H1 (cell line): ENCODE data around the gene SOSTDC1. TPM values are rescaled to one million over a fixed set of nuclear protein-coding genes. Genes with fewer than 3 reads are reported as not detected.

Experiments used
- CTCF ChIA-PET: fragments of 300-600 bp; sonication (Branson Sonifier 250); formaldehyde crosslinking; loops from one replicate; lab custom pipeline; 2021; ENCODE audit not compliant: partially characterized antibody; lab: Charles Lee
- POLR2A ChIA-PET: fragments of 300-600 bp; sonication (Branson Sonifier 250); formaldehyde crosslinking; loops from one replicate; lab custom pipeline; 2021; ENCODE audit warnings: inconsistent platforms; ENCODE audit not compliant: partially characterized antibody; lab: Charles Lee
- DNase-seq, 2 experiments: peaks; one replicate each; pipeline versions ENCODE4 v3.0.0 to v3.0.0-alpha.2; 2010 to 2022; ENCODE audit warnings: low spot score in 2 of 2, low read depth in 1 of 2, mixed read lengths in 1 of 2
- FAIRE-seq: peaks from 2 replicates; lab custom pipeline; 2011; peaks lifted over from hg19 to GRCh38; lab: Jason Lieb, UNC
- H2AFZ ChIP-seq: 2 replicates; pipeline ENCODE4 v1.8.1; 2012; ENCODE audit warnings: low read length, inconsistent platforms
- H2AK5ac ChIP-seq: 2 replicates; pipeline ENCODE4 v1.6.1; 2013; ENCODE audit warnings: low read depth, low read length
- H2BK120ac ChIP-seq: replicated peaks from 2 replicates; pipeline ENCODE3; 2013; ENCODE audit warnings: low read depth, low read length, inconsistent platforms
- H2BK12ac ChIP-seq: 2 replicates; pipeline ENCODE4 v1.6.1; 2013; ENCODE audit warnings: low read depth, low read length
- H2BK15ac ChIP-seq: 2 replicates; pipeline ENCODE4 v1.6.1; 2013; ENCODE audit warnings: low read length
- H2BK20ac ChIP-seq: 2 replicates; pipeline ENCODE4 v1.6.1; 2013; ENCODE audit warnings: low read length
- H2BK5ac ChIP-seq: 2 replicates; pipeline ENCODE4 v1.6.1; 2013; ENCODE audit warnings: low read depth, low read length
- H3K14ac ChIP-seq: 2 replicates; pipeline ENCODE4 v1.6.1; 2013; ENCODE audit warnings: inconsistent platforms; ENCODE audit not compliant: insufficient read length
- H3K18ac ChIP-seq: 2 replicates; pipeline ENCODE4 v1.6.1; 2013; ENCODE audit warnings: low read length; ENCODE audit errors: extremely low read depth
- H3K23ac ChIP-seq: 2 replicates; pipeline ENCODE4 v1.6.1; 2013; ENCODE audit warnings: inconsistent platforms; ENCODE audit not compliant: insufficient read length
- H3K23me2 ChIP-seq: 2 replicates; pipeline ENCODE4 v1.6.1; 2013; ENCODE audit warnings: low read depth, low read length
- H3K27ac ChIP-seq: 2 replicates; pipeline ENCODE4 v1.6.1; 2011; ENCODE audit warnings: low read depth, low read length, inconsistent platforms
- H3K27me3 ChIP-seq, 4 experiments: replicated peaks in 1 of 4; 1 replicate in 1 of 4; 2 replicates in 3 of 4; pipeline versions ENCODE4 v1.6.1 to v1.8.1; 2011 to 2013; ENCODE audit warnings: low read length in 3 of 4, mild to moderate bottlenecking in 3 of 4, inconsistent platforms in 2 of 4, mixed read lengths in 2 of 4, moderate library complexity in 1 of 4; ENCODE audit not compliant: control insufficient read depth in 3 of 4, insufficient read depth in 3 of 4; ENCODE audit errors: extremely low read depth in 1 of 4
- H3K36me3 ChIP-seq, 4 experiments: 2 replicates each; pipeline versions ENCODE4 v1.6.1 to v1.8.1; 2011 to 2013; ENCODE audit warnings: mild to moderate bottlenecking in 4 of 4, low read length in 3 of 4, moderate library complexity in 2 of 4, control low read depth in 1 of 4, inconsistent platforms in 1 of 4; ENCODE audit not compliant: insufficient read depth in 4 of 4, control insufficient read depth in 2 of 4
- H3K4ac ChIP-seq: replicated peaks from 2 replicates; pipeline ENCODE3; 2013; ENCODE audit warnings: low read length, low read depth, mixed read lengths, inconsistent platforms; ENCODE audit not compliant: insufficient read length
- H3K4me1 ChIP-seq, 4 experiments: replicated peaks in 1 of 4; 1 replicate in 1 of 4; 2 replicates in 3 of 4; pipeline versions ENCODE4 v1.6.1 to v1.8.1; 2011 to 2013; ENCODE audit warnings: low read length in 3 of 4, inconsistent platforms in 2 of 4, mixed read lengths in 1 of 4; ENCODE audit not compliant: insufficient read depth in 4 of 4, control insufficient read depth in 3 of 4
- H3K4me2 ChIP-seq, 2 experiments: 2 replicates each; pipeline versions ENCODE4 v1.6.1 to v1.8.1; 2011 to 2013; ENCODE audit warnings: low read depth in 2 of 2, low read length in 2 of 2, control low read depth in 1 of 2, inconsistent platforms in 1 of 2, mild to moderate bottlenecking in 1 of 2; ENCODE audit not compliant: insufficient read depth in 1 of 2
- H3K4me3 ChIP-seq, 4 experiments: fragments of 200-600, 300-600 bp in 1 of 4; sonication (generic), shearing (Covaris generic), sonication (Bioruptor Twin) in 1 of 4; 2 replicates each; pipeline versions ENCODE4 v1.5.1 to v1.8.1; 2011 to 2016; ENCODE audit warnings: low read length in 4 of 4, low read depth in 3 of 4, control low read depth in 2 of 4, inconsistent platforms in 2 of 4, mild to moderate bottlenecking in 2 of 4, mixed read lengths in 1 of 4, moderate library complexity in 1 of 4; ENCODE audit not compliant: insufficient read depth in 2 of 4; ENCODE audit errors: extremely low read depth in 1 of 4
- H3K56ac ChIP-seq: replicated peaks from 2 replicates; pipeline ENCODE3; 2013; ENCODE audit warnings: low read depth, mild to moderate bottlenecking, mixed read lengths, low read length, inconsistent platforms; ENCODE audit not compliant: insufficient read length
- H3K79me1 ChIP-seq: 2 replicates; pipeline ENCODE4 v1.6.1; 2013; ENCODE audit warnings: low read depth, low read length, control low read depth
- H3K79me2 ChIP-seq, 2 experiments: 2 replicates each; pipeline versions ENCODE4 v1.6.1 to v1.8.1; 2012 to 2013; ENCODE audit warnings: low read length in 2 of 2, mild to moderate bottlenecking in 2 of 2, inconsistent platforms in 1 of 2; ENCODE audit not compliant: insufficient read depth in 2 of 2, control insufficient read depth in 1 of 2
- H3K9ac ChIP-seq, 4 experiments: replicated peaks in 1 of 4; 1 replicate in 1 of 4; 2 replicates in 3 of 4; pipeline versions ENCODE4 v1.6.1 to v1.8.1; 2011 to 2013; ENCODE audit warnings: low read depth in 3 of 4, low read length in 3 of 4, control low read depth in 2 of 4, mild to moderate bottlenecking in 2 of 4, moderate library complexity in 2 of 4, inconsistent platforms in 1 of 4; ENCODE audit errors: extremely low read depth in 1 of 4
- H3K9me3 ChIP-seq, 2 experiments: 2 replicates each; pipeline versions ENCODE4 v1.6.1 to v1.8.1; 2012 to 2013; ENCODE audit warnings: mild to moderate bottlenecking in 2 of 2, moderate library complexity in 2 of 2, control low read depth in 1 of 2, inconsistent platforms in 1 of 2, low read depth in 1 of 2, low read length in 1 of 2, mixed read lengths in 1 of 2; ENCODE audit not compliant: insufficient read depth in 2 of 2
- H4K20me1 ChIP-seq, 2 experiments: replicated peaks in 1 of 2; 2 replicates each; pipeline versions ENCODE3 to v1.8.1; 2011 to 2013; ENCODE audit warnings: inconsistent platforms in 2 of 2, low read length in 2 of 2, mild to moderate bottlenecking in 1 of 2; ENCODE audit not compliant: insufficient read depth in 2 of 2, control insufficient read depth in 1 of 2
- H4K5ac ChIP-seq: 2 replicates; pipeline ENCODE4 v1.6.1; 2013; ENCODE audit warnings: low read length, low read depth, mixed read lengths, inconsistent platforms; ENCODE audit not compliant: insufficient read length
- H4K8ac ChIP-seq: 2 replicates; pipeline ENCODE4 v1.8.0; 2013; ENCODE audit warnings: mild to moderate bottlenecking, moderate library complexity, low read length, inconsistent platforms; ENCODE audit not compliant: insufficient read depth; ENCODE audit errors: extremely low read depth
- H4K91ac ChIP-seq: replicated peaks from 2 replicates; pipeline ENCODE3; 2013; ENCODE audit warnings: low read length, mixed read lengths, inconsistent platforms; ENCODE audit not compliant: insufficient read length
- BACH1 ChIP-seq: IDR thresholded peaks from 2 replicates; pipeline ENCODE4 v1.6.1; 2012; ENCODE audit warnings: low read length, improper control_type of control experiment
- BCL11A ChIP-seq, 2 experiments: IDR thresholded peaks; one replicate each; pipeline ENCODE4 v1.6.1; 2011; ENCODE audit warnings: low read depth in 2 of 2, low read length in 2 of 2, mild to moderate bottlenecking in 2 of 2
- CEBPB ChIP-seq: IDR thresholded peaks from 2 replicates; pipeline ENCODE4 v1.6.1; 2012; ENCODE audit warnings: low read depth, low read length
- E2F6 ChIP-seq: IDR thresholded peaks from 2 replicates; pipeline ENCODE4 v1.6.1; 2012; ENCODE audit warnings: inconsistent platforms
- GTF2F1 ChIP-seq: IDR thresholded peaks from 2 replicates; pipeline ENCODE4 v1.6.1; 2012; ENCODE audit warnings: low read depth, low read length, improper control_type of control experiment, borderline replicate concordance
- SP4 ChIP-seq: IDR thresholded peaks from 2 replicates; pipeline ENCODE4 v1.6.1; 2012; ENCODE audit warnings: low read length, inconsistent platforms
- TEAD4 ChIP-seq: IDR thresholded peaks from 2 replicates; pipeline ENCODE4 v1.6.1; 2012; ENCODE audit warnings: low read depth, low read length, inconsistent platforms, mixed read lengths
- WGBS, 2 experiments: shearing (Covaris generic) in 1 of 2; methylation state at CpG; one replicate each; pipeline versions ENCODE4 v1.1.6 to v1.1.7; 2013 to 2015; ENCODE audit warnings: low lambda C conversion rate in 2 of 2, mixed read lengths in 2 of 2, inconsistent platforms in 1 of 2, low coverage in 1 of 2, missing lambda C conversion rate in 1 of 2; ENCODE audit not compliant: insufficient replicate concordance in 2 of 2, insufficient coverage in 1 of 2, insufficient read length in 1 of 2; ENCODE audit errors: extremely low coverage in 1 of 2, missing lambda C conversion rate in 1 of 2; 5-methylcytosine and 5-hydroxymethylcytosine counted together
- polyA plus RNA-seq, 7 experiments: library from polyadenylated mRNA; depleted of rRNA in 3 of 7; stranded (reverse) in 5 of 7; unstranded in 2 of 7; fragments of >200 nt in 5 of 7; fragments of 200-250 nt in 2 of 7; gene quantifications; 1 replicate in 5 of 7; 2 replicates in 1 of 7; 4 replicates in 1 of 7; pipeline versions ENCODE4 v1.2.1 to v1.2.3, GENCODE V29; 2011 to 2013; ENCODE audit warnings: missing spikeins in 2 of 7, mixed read lengths in 2 of 7
- total RNA-seq: library from RNA; stranded (reverse); fragmentation: NEBNext Ultra II Directional; extraction: Animal tissue kit (Norgen Biotek cat#: 25700); gene quantifications from 2 replicates; pipeline ENCODE4 v1.2.1, GENCODE V29; 2021

SOSTDC1 gene
- total and polyA plus RNA-seq, 2 of the 8 experiments (the other 6 are each of a cell fraction or from before 2014, with no cell fraction given), result 0.35 to 0.79 TPM

GRCh38 chr7:16422103-16422435, 43.5 kb downstream of the SOSTDC1 start:
- Histone ChIP-seq H2BK5ac (no peak overlapping the region), H2BK15ac (no peak overlapping the region), H3K79me1 (no peaks in the 10 kb centered on the region), H2AFZ (no peak overlapping the region), H3K4ac (no peak overlapping the region), H3K4me3 (peak overlapping the region in 1 of 4 experiments; percentile 81; a peak in 2 of 8 replicates)
- TF ChIP-seq E2F6 (no peak), BACH1 (no peak), BCL11A (IDR thresholded peaks at IDR 0.05; ENCODE audit: low read depth in 2 of 2, low read length in 2 of 2) (no peak), GTF2F1 (no peak), CEBPB (peak; percentile 45; the same call in 1 of the 2 replicates), TEAD4 (no peak), SP4 (no peak)
- TF ChIP-seq, all 59 proteins: peak for 1
- Histone ChIP-seq H3K4me2 (peak overlapping the region in 1 of 2 experiments; percentile 88; a peak in 1 of 4 replicates), H3K9ac (no peak overlapping the region), H3K23ac (no peak overlapping the region), H4K20me1 (no peaks in the 10 kb centered on the region), H4K91ac (no peak overlapping the region), H3K27ac (no peak overlapping the region), H2BK12ac (no peak overlapping the region), H3K9me3 (no peaks in the 10 kb centered on the region), H3K27me3 (peaks cover 0 to 10% (median 4%) of the 10 kb centered on the region in 4 experiments; a peak in 3 of 7 replicates), H3K14ac (no peak overlapping the region), H3K23me2 (peaks cover 15% of the 10 kb centered on the region), H3K36me3 (no peaks in the 10 kb centered on the region), H2BK120ac (no peak overlapping the region), H4K5ac (no peak overlapping the region), H3K79me2 (no peaks in the 10 kb centered on the region), H4K8ac (no peak overlapping the region), H3K4me1 (peaks cover 0 to 5% (median 2%) of the 10 kb centered on the region in 4 experiments; a peak in 1 of 7 replicates), H3K18ac (no peak overlapping the region), H3K56ac (no peak overlapping the region), H2AK5ac (no peak overlapping the region), H2BK20ac (no peak overlapping the region)
- DNase-seq (no peak), FAIRE-seq (no peak)
- POLR2A ChIA-PET, result interaction anchor here (0.6 kb wide), 1 partner anchor 1498 kb away, joined by 3 read pairs; no protein-coding TSS in a partner anchor
- WGBS, 2 experiments, result 70% methylated on average over 1 of the region's 1 CpG; no CpG with 5 or more reads in 1 of the 2 experiments
- CTCF ChIA-PET, result interaction anchor here (1.2 to 6.6 kb wide), 3 partner anchors 12 to 142 kb away, joined by 3 to 40 read pairs (median 12); no protein-coding TSS in a partner anchor
